DOHH2 (cell line): ENCODE results near the gene TLK2.

Experiments
- EZH2phosphoT487 ChIP-seq: fragments of 200-600 bp; sonication (generic); IDR thresholded peaks from 2 replicates; pipeline ENCODE4 v1.6.1; 2017; ENCODE audit warnings: borderline replicate concordance, mild to moderate bottlenecking, antibody characterized with exemption, low read length, moderate library complexity, mixed read lengths
- TF ChIP-seq, protein P1 (sequence below): fragments of 200-600 bp; sonication (generic); IDR thresholded peaks from one replicate; pipeline ENCODE4 v1.5.1; 2014; ENCODE audit warnings: antibody characterized with exemption, mild to moderate bottlenecking, low read depth, low read length; ENCODE audit not compliant: poor library complexity, severe bottlenecking

- TF ChIP-seq, protein P1, sequence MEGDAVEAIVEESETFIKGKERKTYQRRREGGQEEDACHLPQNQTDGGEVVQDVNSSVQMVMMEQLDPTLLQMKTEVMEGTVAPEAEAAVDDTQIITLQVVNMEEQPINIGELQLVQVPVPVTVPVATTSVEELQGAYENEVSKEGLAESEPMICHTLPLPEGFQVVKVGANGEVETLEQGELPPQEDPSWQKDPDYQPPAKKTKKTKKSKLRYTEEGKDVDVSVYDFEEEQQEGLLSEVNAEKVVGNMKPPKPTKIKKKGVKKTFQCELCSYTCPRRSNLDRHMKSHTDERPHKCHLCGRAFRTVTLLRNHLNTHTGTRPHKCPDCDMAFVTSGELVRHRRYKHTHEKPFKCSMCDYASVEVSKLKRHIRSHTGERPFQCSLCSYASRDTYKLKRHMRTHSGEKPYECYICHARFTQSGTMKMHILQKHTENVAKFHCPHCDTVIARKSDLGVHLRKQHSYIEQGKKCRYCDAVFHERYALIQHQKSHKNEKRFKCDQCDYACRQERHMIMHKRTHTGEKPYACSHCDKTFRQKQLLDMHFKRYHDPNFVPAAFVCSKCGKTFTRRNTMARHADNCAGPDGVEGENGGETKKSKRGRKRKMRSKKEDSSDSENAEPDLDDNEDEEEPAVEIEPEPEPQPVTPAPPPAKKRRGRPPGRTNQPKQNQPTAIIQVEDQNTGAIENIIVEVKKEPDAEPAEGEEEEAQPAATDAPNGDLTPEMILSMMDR, result no peak
- no peak for TF ChIP-seq EZH2phosphoT487
These were observed 184.2 kb downstream of the TLK2 start for GRCh38 chr17:62662855-62663254.
